H9 (cell line): ENCODE measurements around the gene ARL14EPL. TPM values are rescaled to one million over a fixed set of nuclear protein-coding genes. Genes with fewer than 3 reads are reported as not detected.

Experiments used
- DNase-seq: peaks from one replicate; pipeline ENCODE4 v3.0.0-alpha.2; 2017
- H2AFZ ChIP-seq: one replicate; pipeline ENCODE4 v1.6.1; 2013; ENCODE audit warnings: mild to moderate bottlenecking, low read length, control low read depth, moderate library complexity
- H2AK5ac ChIP-seq: 2 replicates; pipeline ENCODE4 v1.6.1; 2013; ENCODE audit warnings: low read length, control low read depth, mixed read lengths; ENCODE audit not compliant: insufficient read length
- H2BK120ac ChIP-seq: one replicate; pipeline ENCODE4 v1.6.1; 2013; ENCODE audit warnings: low read depth, mild to moderate bottlenecking, low read length, control low read depth, inconsistent platforms; ENCODE audit not compliant: poor library complexity, severe bottlenecking
- H2BK12ac ChIP-seq: 2 replicates; pipeline ENCODE4 v1.6.1; 2013; ENCODE audit warnings: low read length, control low read depth, mixed read lengths, low read depth; ENCODE audit not compliant: insufficient read length
- H2BK15ac ChIP-seq: 2 replicates; pipeline ENCODE4 v1.6.1; 2013; ENCODE audit warnings: low read depth, low read length, control low read depth
- H2BK20ac ChIP-seq: one replicate; pipeline ENCODE4 v1.6.1; 2013; ENCODE audit warnings: low read depth, mild to moderate bottlenecking, low read length, control low read depth, inconsistent platforms; ENCODE audit not compliant: poor library complexity, severe bottlenecking
- H2BK5ac ChIP-seq: 2 replicates; pipeline ENCODE4 v1.6.1; 2013; ENCODE audit warnings: low read length, control low read depth, mixed read lengths; ENCODE audit not compliant: insufficient read length
- H3K14ac ChIP-seq: 2 replicates; pipeline ENCODE4 v1.6.1; 2013; ENCODE audit warnings: low read length, control low read depth; ENCODE audit not compliant: insufficient read depth
- H3K18ac ChIP-seq: 2 replicates; pipeline ENCODE4 v1.6.1; 2013; ENCODE audit warnings: low read depth, mild to moderate bottlenecking, mixed read lengths, low read length, control low read depth; ENCODE audit not compliant: insufficient read length
- H3K23ac ChIP-seq: 2 replicates; pipeline ENCODE4 v1.6.1; 2013; ENCODE audit warnings: low read length, control low read depth, mixed read lengths, low read depth; ENCODE audit not compliant: insufficient read length
- H3K23me2 ChIP-seq: 2 replicates; pipeline ENCODE4 v1.6.1; 2013; ENCODE audit warnings: low read depth, mild to moderate bottlenecking, mixed read lengths, low read length, control low read depth; ENCODE audit not compliant: insufficient read length, poor library complexity, severe bottlenecking
- H3K27ac ChIP-seq: 2 replicates; pipeline ENCODE4 v1.5.1; 2013; ENCODE audit warnings: low read length, control low read depth, mixed read lengths, low read depth; ENCODE audit not compliant: insufficient read length
- H3K27me3 ChIP-seq: 2 replicates; pipeline ENCODE4 v1.6.1; 2013; ENCODE audit warnings: low read length, control low read depth, inconsistent platforms; ENCODE audit not compliant: insufficient read depth
- H3K4ac ChIP-seq: 2 replicates; pipeline ENCODE4 v1.6.1; 2013; ENCODE audit warnings: low read depth, mild to moderate bottlenecking, control low read depth, inconsistent platforms, low read length, moderate library complexity
- H3K4me1 ChIP-seq: 2 replicates; pipeline ENCODE4 v1.6.1; 2013; ENCODE audit warnings: low read length, control low read depth, inconsistent platforms; ENCODE audit not compliant: insufficient read depth
- H3K4me2 ChIP-seq: 2 replicates; pipeline ENCODE4 v1.6.1; 2013; ENCODE audit warnings: low read length, control low read depth, mixed read lengths; ENCODE audit not compliant: insufficient read length, insufficient read depth
- H3K56ac ChIP-seq: 2 replicates; pipeline ENCODE4 v1.6.1; 2013; ENCODE audit warnings: low read depth, mild to moderate bottlenecking, mixed read lengths, low read length, control low read depth; ENCODE audit not compliant: insufficient read length
- H3K79me1 ChIP-seq: 2 replicates; pipeline ENCODE4 v1.6.1; 2013; ENCODE audit warnings: low read depth, mild to moderate bottlenecking, moderate library complexity, low read length, control low read depth, inconsistent platforms; ENCODE audit not compliant: insufficient read depth, poor library complexity, severe bottlenecking
- H3K79me2 ChIP-seq: 2 replicates; pipeline ENCODE4 v1.6.1; 2013; ENCODE audit warnings: low read length, control low read depth, inconsistent platforms; ENCODE audit not compliant: insufficient read depth
- H3K9ac ChIP-seq: 2 replicates; pipeline ENCODE4 v1.6.1; 2013; ENCODE audit warnings: low read length, control low read depth, mixed read lengths; ENCODE audit not compliant: insufficient read length; ENCODE audit errors: extremely low read depth
- H3K9me3 ChIP-seq: one replicate; pipeline ENCODE4 v1.6.1; 2013; ENCODE audit warnings: low read depth, low read length, inconsistent platforms; ENCODE audit not compliant: control insufficient read depth
- H3T11ph ChIP-seq: one replicate; pipeline ENCODE4 v1.6.1; 2013; ENCODE audit warnings: mild to moderate bottlenecking, low read length, control low read depth, inconsistent platforms
- H4K20me1 ChIP-seq: one replicate; pipeline ENCODE4 v1.6.1; 2013; ENCODE audit not compliant: control insufficient read depth, insufficient read length, insufficient read depth
- H4K5ac ChIP-seq: 2 replicates; pipeline ENCODE4 v1.6.1; 2013; ENCODE audit warnings: low read depth, mild to moderate bottlenecking, mixed read lengths, low read length, control low read depth; ENCODE audit not compliant: insufficient read length
- H4K8ac ChIP-seq: replicated peaks from 2 replicates; pipeline ENCODE4 v1.6.1; 2013; ENCODE audit warnings: low read length, control low read depth, mixed read lengths, low read depth; ENCODE audit not compliant: insufficient read length
- H4K91ac ChIP-seq: 2 replicates; pipeline ENCODE4 v1.6.1; 2013; ENCODE audit warnings: low read depth, mild to moderate bottlenecking, moderate library complexity, mixed read lengths, low read length, control low read depth; ENCODE audit not compliant: insufficient read length
- H3K27ac Mint-ChIP-seq, 3 experiments: 2 replicates in 2 of 3; 3 replicates in 1 of 3; pipeline ENCODE4 v1.8.0; 2020 to 2021; ENCODE audit warnings: mixed read lengths in 3 of 3, mild to moderate bottlenecking in 1 of 3, moderate library complexity in 1 of 3
- H3K27me3 Mint-ChIP-seq: 2 replicates; pipeline ENCODE4 v1.8.0; 2021; ENCODE audit warnings: low read depth, mild to moderate bottlenecking, moderate library complexity, mixed read lengths
- H3K36me3 Mint-ChIP-seq, 3 experiments: 2 replicates in 2 of 3; 3 replicates in 1 of 3; pipeline ENCODE4 v1.8.0; 2020 to 2021; ENCODE audit warnings: low read depth in 3 of 3, mixed read lengths in 3 of 3; ENCODE audit not compliant: insufficient read depth in 1 of 3
- H3K4me1 Mint-ChIP-seq, 2 experiments: 2 replicates each; pipeline ENCODE4 v1.8.0; 2020; ENCODE audit warnings: mixed read lengths in 2 of 2
- H3K4me3 Mint-ChIP-seq, 2 experiments: 2 replicates in 1 of 2; 3 replicates in 1 of 2; pipeline ENCODE4 v1.8.0; 2020 to 2021; ENCODE audit warnings: mild to moderate bottlenecking in 2 of 2, mixed read lengths in 2 of 2, moderate library complexity in 1 of 2
- H3K9me3 Mint-ChIP-seq, 2 experiments: 2 replicates in 1 of 2; 3 replicates in 1 of 2; pipeline ENCODE4 v1.8.0; 2020; ENCODE audit warnings: mild to moderate bottlenecking in 2 of 2, mixed read lengths in 2 of 2, moderate library complexity in 1 of 2
- CTCF ChIP-seq: fragments of 200-600 bp; sonication (generic); conservative IDR thresholded peaks from 3 replicates; pipeline ENCODE4 v1.8.0; 2021; ENCODE audit warnings: antibody characterized with exemption, mild to moderate bottlenecking
- WGBS: extraction: QIAGEN DNeasy Blood & Tissue Kit; methylation state at CpG from one replicate; pipeline ENCODE4 v1.1.7; 2013; ENCODE audit warnings: missing lambda C conversion rate, low lambda C conversion rate, mixed read lengths; ENCODE audit not compliant: insufficient read length; ENCODE audit errors: extremely low coverage; 5-methylcytosine and 5-hydroxymethylcytosine counted together
- total RNA-seq: library from RNA; stranded (reverse); gene quantifications from 2 replicates; pipeline ENCODE4 v1.2.1, GENCODE V29; 2021

The ARL14EPL gene
- total RNA-seq, 1 experiment from 2014 or later, result not detected

DNA sequence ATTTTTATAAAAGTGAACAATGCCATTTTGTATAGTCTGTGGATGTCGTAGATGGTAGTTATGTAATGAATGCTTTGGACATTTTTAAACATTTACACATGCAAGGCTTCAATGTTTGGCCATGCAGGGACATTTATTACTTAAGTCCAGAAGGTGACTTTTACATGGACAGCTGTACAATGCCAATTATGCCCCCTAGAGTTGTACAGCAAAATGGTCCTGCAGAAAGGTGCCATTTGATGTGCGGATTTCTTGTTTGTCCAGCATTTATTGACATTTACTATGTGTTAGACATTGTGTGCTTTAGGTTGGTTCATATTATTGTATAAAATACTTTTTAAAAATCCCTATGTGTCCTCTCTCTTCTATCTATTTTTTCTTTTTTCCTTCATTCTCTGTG is 30.1 kb downstream of the ARL14EPL start:
- H3K9me3 Mint-ChIP-seq, result no peaks in the 10 kb centered on the region
- H3K14ac ChIP-seq, result no peak overlapping the region
- no peak overlapping the region for H3K27ac ChIP-seq
- H3K4ac ChIP-seq, result no peak overlapping the region
- H3K4me1 Mint-ChIP-seq, result peaks cover 3 to 6% of the 10 kb centered on the region in 2 experiments; a peak in 3 of 4 replicates
- no peak for DNase-seq
- TF ChIP-seq CTCF, result no peak
- H3K9me3 ChIP-seq, result no peaks in the 10 kb centered on the region
- H3K23me2 ChIP-seq, result no peaks in the 10 kb centered on the region
- H4K8ac ChIP-seq, result no peak overlapping the region
- H2BK20ac ChIP-seq, result no peak overlapping the region
- H4K20me1 ChIP-seq, result no peaks in the 10 kb centered on the region
- H3K27me3 ChIP-seq, result no peaks in the 10 kb centered on the region
- H2BK15ac ChIP-seq, result no peak overlapping the region
- no peak overlapping the region for H2BK12ac ChIP-seq
- WGBS, result no CpG with 5 or more reads among the region's 2 CpGs
- H3K4me2 ChIP-seq, result no peak overlapping the region
- H3T11ph ChIP-seq, result no peak overlapping the region
- no peak overlapping the region for H2BK5ac ChIP-seq
- H3K18ac ChIP-seq, result no peak overlapping the region
- no peaks in the 10 kb centered on the region for H3K4me1 ChIP-seq
- no peak overlapping the region for H3K56ac ChIP-seq
- no peaks in the 10 kb centered on the region for H3K79me1 ChIP-seq
- H3K9ac ChIP-seq, result no peak overlapping the region
- no peaks in the 10 kb centered on the region for H3K36me3 Mint-ChIP-seq
- H2BK120ac ChIP-seq, result no peak overlapping the region
- no peak overlapping the region for H2AFZ ChIP-seq
- no peak overlapping the region for H3K27ac Mint-ChIP-seq
- H3K4me3 Mint-ChIP-seq, result no peak overlapping the region
- H3K23ac ChIP-seq, result no peak overlapping the region
- H3K79me2 ChIP-seq, result no peaks in the 10 kb centered on the region
- no peak overlapping the region for H4K5ac ChIP-seq
- no peaks in the 10 kb centered on the region; the same call in 1 of the 2 replicates for H3K27me3 Mint-ChIP-seq
- no peak overlapping the region for H2AK5ac ChIP-seq
- no peak overlapping the region for H4K91ac ChIP-seq
